IMR-90 (cell line): Measurements from ENCODE around the gene DSCAML1. TPM values are rescaled to one million over a fixed set of nuclear protein-coding genes. Genes with fewer than 3 reads are reported as not detected.

Experiments used
- ATAC-seq: fragments of 200-7000 bp; cut with Tn5 transposase; 2 replicates; pipeline ENCODE4 v1.9.1; 2020; ENCODE audit warnings: low read depth, mild to moderate bottlenecking, moderate library complexity
- BruUV-seq: library from RNA; stranded (reverse); fragments of 400-500 nt; replicated peaks from 2 replicates; lab custom pipeline; 2021; lab: Mats Ljungman, UMichigan
- CTCF ChIA-PET: fragments of 300-600 bp; formaldehyde crosslinking; extraction: SDS; loops from one replicate; lab custom pipeline; 2021; ENCODE audit warnings: antibody characterized with exemption; lab: Yijun Ruan, JAX
- POLR2A ChIA-PET: fragments of 300-600 bp; sonication (Branson Sonifier 250); formaldehyde crosslinking; loops from one replicate; lab custom pipeline; 2022; ENCODE audit warnings: antibody characterized with exemption; ENCODE audit not compliant: unreplicated experiment; lab: Charles Lee
- DNase-seq: peaks from one replicate; pipeline ENCODE4 v3.0.0; 2013
- H2AFZ ChIP-seq: replicated peaks from 2 replicates; pipeline ENCODE3; 2013; ENCODE audit warnings: low read length, mild to moderate bottlenecking; ENCODE audit not compliant: poor library complexity
- H2AK5ac ChIP-seq: 2 replicates; pipeline ENCODE4 v1.6.1; 2013; ENCODE audit warnings: low read depth, low read length, inconsistent platforms
- H2AK9ac ChIP-seq: replicated peaks from 2 replicates; pipeline ENCODE3; 2013; ENCODE audit warnings: mild to moderate bottlenecking, low read depth, low read length, moderate library complexity; ENCODE audit not compliant: poor library complexity
- H2BK120ac ChIP-seq: 2 replicates; pipeline ENCODE4 v1.6.1; 2013; ENCODE audit warnings: low read depth, low read length, inconsistent platforms
- H2BK15ac ChIP-seq: 3 replicates; pipeline ENCODE4 v1.6.1; 2013; ENCODE audit warnings: low read depth, low read length, inconsistent platforms
- H2BK20ac ChIP-seq: 2 replicates; pipeline ENCODE4 v1.6.1; 2013; ENCODE audit warnings: low read depth, mild to moderate bottlenecking, inconsistent platforms, low read length, moderate library complexity
- H2BK5ac ChIP-seq: 2 replicates; pipeline ENCODE4 v1.6.1; 2013; ENCODE audit warnings: mild to moderate bottlenecking, low read depth, low read length, inconsistent platforms; ENCODE audit not compliant: poor library complexity, severe bottlenecking
- H3K14ac ChIP-seq: replicated peaks from 2 replicates; pipeline ENCODE4 v1.6.1; 2013; ENCODE audit warnings: low read depth, low read length, inconsistent platforms
- H3K18ac ChIP-seq: 2 replicates; pipeline ENCODE4 v1.6.1; 2013; ENCODE audit warnings: low read depth, low read length, control low read depth
- H3K23ac ChIP-seq: 2 replicates; pipeline ENCODE4 v1.6.1; 2013; ENCODE audit warnings: low read depth, low read length, inconsistent platforms
- H3K27ac ChIP-seq: 2 replicates; pipeline ENCODE4 v1.5.1; 2013; ENCODE audit warnings: mild to moderate bottlenecking, control low read depth, low read length; ENCODE audit not compliant: insufficient read depth
- H3K27me3 ChIP-seq: 2 replicates; pipeline ENCODE4 v1.6.1; 2013; ENCODE audit warnings: low read length; ENCODE audit not compliant: control insufficient read depth, insufficient read depth
- H3K36me3 ChIP-seq: 2 replicates; pipeline ENCODE4 v1.6.1; 2013; ENCODE audit warnings: low read length, mixed read lengths; ENCODE audit not compliant: control insufficient read depth, insufficient read depth
- H3K4ac ChIP-seq: 2 replicates; pipeline ENCODE4 v1.6.1; 2013; ENCODE audit warnings: low read depth, low read length, inconsistent platforms
- H3K4me1 ChIP-seq: 2 replicates; pipeline ENCODE4 v1.6.1; 2013; ENCODE audit warnings: low read length, mixed read lengths; ENCODE audit not compliant: control insufficient read depth, insufficient read depth
- H3K4me2 ChIP-seq: 2 replicates; pipeline ENCODE4 v1.6.1; 2013; ENCODE audit warnings: low read depth, mild to moderate bottlenecking, control low read depth, low read length, moderate library complexity
- H3K4me3 ChIP-seq: 2 replicates; pipeline ENCODE4 v1.5.1; 2013; ENCODE audit warnings: low read depth, mild to moderate bottlenecking, control low read depth, low read length, moderate library complexity; ENCODE audit not compliant: insufficient read depth
- H3K56ac ChIP-seq: 2 replicates; pipeline ENCODE4 v1.6.1; 2013; ENCODE audit warnings: low read length, inconsistent platforms; ENCODE audit not compliant: insufficient read depth; ENCODE audit errors: extremely low read depth
- H3K79me1 ChIP-seq, 2 experiments: 2 replicates each; pipeline ENCODE4 v1.6.1; 2013; ENCODE audit warnings: low read length in 2 of 2, inconsistent platforms in 1 of 2, low read depth in 1 of 2
- H3K9ac ChIP-seq: 2 replicates; pipeline ENCODE4 v1.6.1; 2013; ENCODE audit warnings: low read depth, low read length, control low read depth
- H3K9me1 ChIP-seq: 2 replicates; pipeline ENCODE4 v1.6.1; 2013; ENCODE audit warnings: low read length, inconsistent platforms; ENCODE audit not compliant: insufficient read depth
- H3K9me3 ChIP-seq: 2 replicates; pipeline ENCODE4 v1.6.1; 2013; ENCODE audit warnings: low read length; ENCODE audit not compliant: control insufficient read depth, insufficient read depth
- H4K20me1 ChIP-seq: 2 replicates; pipeline ENCODE4 v1.6.1; 2013; ENCODE audit warnings: low read length, inconsistent platforms; ENCODE audit not compliant: insufficient read depth
- H4K5ac ChIP-seq: 2 replicates; pipeline ENCODE4 v1.6.1; 2013; ENCODE audit warnings: mild to moderate bottlenecking, low read depth, low read length, control low read depth
- H4K8ac ChIP-seq, 2 experiments: 2 replicates each; pipeline ENCODE4 v1.6.1; 2013; ENCODE audit warnings: low read depth in 2 of 2, low read length in 2 of 2, control low read depth in 1 of 2, inconsistent platforms in 1 of 2
- H4K91ac ChIP-seq: 2 replicates; pipeline ENCODE4 v1.6.1; 2013; ENCODE audit warnings: low read depth, low read length, inconsistent platforms; ENCODE audit not compliant: insufficient read depth
- BHLHE40 ChIP-seq: fragments of 150-350 bp; IDR thresholded peaks from 2 replicates; pipeline ENCODE4 v1.6.1; 2016; ENCODE audit warnings: mild to moderate bottlenecking, low read depth, low read length
- CEBPB ChIP-seq: IDR thresholded peaks from 2 replicates; pipeline ENCODE4 v1.6.1; 2012; ENCODE audit warnings: low read depth, low read length, improper control_type of control experiment
- FOS ChIP-seq: fragments of 150-350 bp; IDR thresholded peaks from 2 replicates; pipeline ENCODE4 v1.6.1; 2016; ENCODE audit warnings: low read depth, low read length
- MAFK ChIP-seq: IDR thresholded peaks from 2 replicates; pipeline ENCODE4 v1.6.1; 2012; ENCODE audit warnings: low read depth, low read length, improper control_type of control experiment
- MAZ ChIP-seq: IDR thresholded peaks from 2 replicates; pipeline ENCODE4 v1.6.1; 2012; ENCODE audit warnings: low read depth, mild to moderate bottlenecking, low read length, improper control_type of control experiment, moderate library complexity, borderline replicate concordance
- MXI1 ChIP-seq: IDR thresholded peaks from 2 replicates; pipeline ENCODE4 v1.6.1; 2012; ENCODE audit warnings: low read depth, mild to moderate bottlenecking, low read length, moderate library complexity, borderline replicate concordance
- RCOR1 ChIP-seq: IDR thresholded peaks from 2 replicates; pipeline ENCODE4 v1.6.1; 2012; ENCODE audit warnings: mild to moderate bottlenecking, low read length, improper control_type of control experiment; ENCODE audit not compliant: insufficient replicate concordance
- SMC3 ChIP-seq: fragments of 150-350 bp; IDR thresholded peaks from 2 replicates; pipeline ENCODE4 v1.6.1; 2016; ENCODE audit warnings: low read depth, mild to moderate bottlenecking, antibody characterized with exemption, low read length, moderate library complexity
- WGBS, 2 experiments: methylation state at CpG; one replicate each; pipeline versions ENCODE4 v1.1.5 to v1.1.7; 2013; ENCODE audit warnings: missing lambda C conversion rate in 2 of 2; ENCODE audit not compliant: insufficient read length in 1 of 2; ENCODE audit errors: extremely low coverage in 2 of 2; 5-methylcytosine and 5-hydroxymethylcytosine counted together
- dilution Hi-C: fragments of 300-500 bp; cut with HindIII; formaldehyde crosslinking; loops from one replicate; pipeline ENCODE4 v1.14.3; 2018; ENCODE audit warnings: low sequenced_read_pairs; ENCODE audit not compliant: unreplicated experiment
- in situ Hi-C: fragments of 300-500 bp; cut with MboI; formaldehyde crosslinking; loops from 3 replicates; pipeline ENCODE4 v1.14.3; 2019; ENCODE audit warnings: low sequenced_read_pairs, inconsistent platforms, mixed read lengths
- intact Hi-C: fragments of 100-400 bp; cut with micrococcal nuclease; formaldehyde crosslinking; loops from 2 replicates; pipeline ENCODE4 v1.10.0; 2022
- polyA plus RNA-seq, 3 experiments: library from polyadenylated mRNA; depleted of rRNA; stranded (reverse); fragments of >200 nt; gene quantifications; 2 replicates each; pipeline ENCODE4 v1.2.3, GENCODE V29; 2012; ENCODE audit warnings: low replicate concordance in 1 of 3
- total RNA-seq: library from RNA; depleted of rRNA; stranded (reverse); fragments of >200 nt; gene quantifications from 2 replicates; pipeline ENCODE4 v1.2.3, GENCODE V29; 2012

DSCAML1 gene
- total and polyA plus RNA-seq, 2 of the 4 experiments (the other 2 are of a cell fraction) = not detected

- ATAC-seq = no peak
- no TSS peak for BruUV-seq
- no peaks in the 10 kb centered on the region for H3K9me1 ChIP-seq
- intact Hi-C loops = no loop called here
- ChIA-PET CTCF (interaction anchor here (1.0 kb wide), 1 partner anchor 31 kb away, joined by 3 read pairs; no protein-coding TSS in a partner anchor), POLR2A (no interaction called here)
- H3K23ac ChIP-seq = no peak overlapping the region
- H3K56ac ChIP-seq = no peak overlapping the region
- no peak overlapping the region for H2BK5ac ChIP-seq
- H2BK15ac ChIP-seq = no peak overlapping the region
- dilution Hi-C loops = no loop called here
- peaks cover 32% of the 10 kb centered on the region for H3K27me3 ChIP-seq
- no peak overlapping the region for H4K8ac ChIP-seq
- DNase-seq = no peak
- H3K4me3 ChIP-seq = no peak overlapping the region
- H2BK120ac ChIP-seq = no peak overlapping the region
- H3K9me3 ChIP-seq = no peaks in the 10 kb centered on the region
- H2AK9ac ChIP-seq = no peak overlapping the region
- H3K27ac ChIP-seq = no peak overlapping the region
- H3K18ac ChIP-seq = no peak overlapping the region
- H3K79me1 ChIP-seq = no peaks in the 10 kb centered on the region
- no peaks in the 10 kb centered on the region for H4K20me1 ChIP-seq
- no peaks in the 10 kb centered on the region for H3K36me3 ChIP-seq
- H3K14ac ChIP-seq = no peak overlapping the region
- no peak overlapping the region for H4K91ac ChIP-seq
- in situ Hi-C loops = no loop called here
- H3K4me2 ChIP-seq = no peak overlapping the region
- H2AFZ ChIP-seq = no peak overlapping the region
- no CpG with 5 or more reads among the region's 14 CpGs for WGBS, 2 experiments
- no peak overlapping the region for H3K9ac ChIP-seq
- H2AK5ac ChIP-seq = no peak overlapping the region
- no peak overlapping the region for H3K4ac ChIP-seq
- H2BK20ac ChIP-seq = no peak overlapping the region
- H4K5ac ChIP-seq = no peak overlapping the region
- no peaks in the 10 kb centered on the region for H3K4me1 ChIP-seq
- no peak for TF ChIP-seq SMC3
- no peak for TF ChIP-seq FOS
- no peak for TF ChIP-seq CEBPB
- TF ChIP-seq RCOR1 = no peak
- TF ChIP-seq BHLHE40 = no peak
- TF ChIP-seq MXI1 = no peak
- no peak for TF ChIP-seq MAZ
- TF ChIP-seq MAFK = no peak
These were observed 10.7 kb downstream of the DSCAML1 start for GRCh38 chr11:117786135-117786870.
